Peyer's patch (tissue), 4 donors: ENCODE results near the gene GPC5.

Experiments used
- POLR2A ChIP-seq, 2 donors: fragments of 450-650 bp; IDR thresholded peaks; one replicate each; pipeline ENCODE4 v1.5.1; 2017; ENCODE audit warnings: antibody characterized with exemption in 2 of 2, mild to moderate bottlenecking in 2 of 2, moderate library complexity in 2 of 2
- TF ChIP-seq, protein P1 (sequence below), 6 experiments: fragments of 450-650 bp in 4 of 6; fragments of 200-600 bp in 2 of 6; sonication (generic) in 1 of 6; IDR thresholded peaks; one replicate each; pipeline ENCODE4 v1.5.1; 2017 to 2019; ENCODE audit warnings: antibody characterized with exemption in 6 of 6, mild to moderate bottlenecking in 3 of 6, moderate library complexity in 1 of 6

DNA sequence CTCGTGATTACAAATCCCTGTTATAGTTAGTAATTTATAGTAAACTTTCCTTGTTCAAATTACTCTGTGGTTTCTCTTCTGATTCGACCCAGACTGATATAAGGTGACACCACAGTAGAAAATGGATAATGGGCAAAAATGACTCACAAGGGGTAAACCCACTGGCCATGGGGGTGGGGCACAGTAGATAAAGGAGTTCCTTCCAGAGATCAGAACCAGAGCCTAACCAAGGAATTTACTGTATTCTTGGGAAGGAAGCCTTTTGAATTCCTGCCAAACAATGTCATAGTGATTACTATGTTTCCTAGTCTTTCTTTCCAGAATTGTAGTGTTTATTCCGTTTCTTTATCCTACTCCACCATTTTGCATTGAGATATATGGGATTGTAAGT lies 29.0 kb upstream of the GPC5 start:
- TF ChIP-seq, protein P1, sequence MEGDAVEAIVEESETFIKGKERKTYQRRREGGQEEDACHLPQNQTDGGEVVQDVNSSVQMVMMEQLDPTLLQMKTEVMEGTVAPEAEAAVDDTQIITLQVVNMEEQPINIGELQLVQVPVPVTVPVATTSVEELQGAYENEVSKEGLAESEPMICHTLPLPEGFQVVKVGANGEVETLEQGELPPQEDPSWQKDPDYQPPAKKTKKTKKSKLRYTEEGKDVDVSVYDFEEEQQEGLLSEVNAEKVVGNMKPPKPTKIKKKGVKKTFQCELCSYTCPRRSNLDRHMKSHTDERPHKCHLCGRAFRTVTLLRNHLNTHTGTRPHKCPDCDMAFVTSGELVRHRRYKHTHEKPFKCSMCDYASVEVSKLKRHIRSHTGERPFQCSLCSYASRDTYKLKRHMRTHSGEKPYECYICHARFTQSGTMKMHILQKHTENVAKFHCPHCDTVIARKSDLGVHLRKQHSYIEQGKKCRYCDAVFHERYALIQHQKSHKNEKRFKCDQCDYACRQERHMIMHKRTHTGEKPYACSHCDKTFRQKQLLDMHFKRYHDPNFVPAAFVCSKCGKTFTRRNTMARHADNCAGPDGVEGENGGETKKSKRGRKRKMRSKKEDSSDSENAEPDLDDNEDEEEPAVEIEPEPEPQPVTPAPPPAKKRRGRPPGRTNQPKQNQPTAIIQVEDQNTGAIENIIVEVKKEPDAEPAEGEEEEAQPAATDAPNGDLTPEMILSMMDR (IDR thresholded peaks at IDR 0.05), result no peak
- TF ChIP-seq POLR2A (IDR thresholded peaks at IDR 0.05), result no peak
